H9 (cell line): ENCODE measurements around the gene LINGO4. TPM values are rescaled to one million over a fixed set of nuclear protein-coding genes. Genes with fewer than 3 reads are reported as not detected.

Experiments
- DNase-seq: peaks from one replicate; pipeline ENCODE4 v3.0.0-alpha.2; 2017
- H2AFZ ChIP-seq: one replicate; pipeline ENCODE4 v1.6.1; 2013; ENCODE audit warnings: mild to moderate bottlenecking, low read length, control low read depth, moderate library complexity
- H2AK5ac ChIP-seq: 2 replicates; pipeline ENCODE4 v1.6.1; 2013; ENCODE audit warnings: low read length, control low read depth, mixed read lengths; ENCODE audit not compliant: insufficient read length
- H2BK120ac ChIP-seq: one replicate; pipeline ENCODE4 v1.6.1; 2013; ENCODE audit warnings: low read depth, mild to moderate bottlenecking, low read length, control low read depth, inconsistent platforms; ENCODE audit not compliant: poor library complexity, severe bottlenecking
- H2BK12ac ChIP-seq: 2 replicates; pipeline ENCODE4 v1.6.1; 2013; ENCODE audit warnings: low read length, control low read depth, mixed read lengths, low read depth; ENCODE audit not compliant: insufficient read length
- H2BK15ac ChIP-seq: 2 replicates; pipeline ENCODE4 v1.6.1; 2013; ENCODE audit warnings: low read depth, low read length, control low read depth
- H2BK20ac ChIP-seq: one replicate; pipeline ENCODE4 v1.6.1; 2013; ENCODE audit warnings: low read depth, mild to moderate bottlenecking, low read length, control low read depth, inconsistent platforms; ENCODE audit not compliant: poor library complexity, severe bottlenecking
- H2BK5ac ChIP-seq: 2 replicates; pipeline ENCODE4 v1.6.1; 2013; ENCODE audit warnings: low read length, control low read depth, mixed read lengths; ENCODE audit not compliant: insufficient read length
- H3K14ac ChIP-seq: 2 replicates; pipeline ENCODE4 v1.6.1; 2013; ENCODE audit warnings: low read length, control low read depth; ENCODE audit not compliant: insufficient read depth
- H3K18ac ChIP-seq: 2 replicates; pipeline ENCODE4 v1.6.1; 2013; ENCODE audit warnings: low read depth, mild to moderate bottlenecking, mixed read lengths, low read length, control low read depth; ENCODE audit not compliant: insufficient read length
- H3K23ac ChIP-seq: 2 replicates; pipeline ENCODE4 v1.6.1; 2013; ENCODE audit warnings: low read length, control low read depth, mixed read lengths, low read depth; ENCODE audit not compliant: insufficient read length
- H3K23me2 ChIP-seq: 2 replicates; pipeline ENCODE4 v1.6.1; 2013; ENCODE audit warnings: low read depth, mild to moderate bottlenecking, mixed read lengths, low read length, control low read depth; ENCODE audit not compliant: insufficient read length, poor library complexity, severe bottlenecking
- H3K27ac ChIP-seq: 2 replicates; pipeline ENCODE4 v1.5.1; 2013; ENCODE audit warnings: low read length, control low read depth, mixed read lengths, low read depth; ENCODE audit not compliant: insufficient read length
- H3K27me3 ChIP-seq: 2 replicates; pipeline ENCODE4 v1.6.1; 2013; ENCODE audit warnings: low read length, control low read depth, inconsistent platforms; ENCODE audit not compliant: insufficient read depth
- H3K4ac ChIP-seq: 2 replicates; pipeline ENCODE4 v1.6.1; 2013; ENCODE audit warnings: low read depth, mild to moderate bottlenecking, control low read depth, inconsistent platforms, low read length, moderate library complexity
- H3K4me1 ChIP-seq: 2 replicates; pipeline ENCODE4 v1.6.1; 2013; ENCODE audit warnings: low read length, control low read depth, inconsistent platforms; ENCODE audit not compliant: insufficient read depth
- H3K4me2 ChIP-seq: 2 replicates; pipeline ENCODE4 v1.6.1; 2013; ENCODE audit warnings: low read length, control low read depth, mixed read lengths; ENCODE audit not compliant: insufficient read length, insufficient read depth
- H3K56ac ChIP-seq: 2 replicates; pipeline ENCODE4 v1.6.1; 2013; ENCODE audit warnings: low read depth, mild to moderate bottlenecking, mixed read lengths, low read length, control low read depth; ENCODE audit not compliant: insufficient read length
- H3K79me1 ChIP-seq: 2 replicates; pipeline ENCODE4 v1.6.1; 2013; ENCODE audit warnings: low read depth, mild to moderate bottlenecking, moderate library complexity, low read length, control low read depth, inconsistent platforms; ENCODE audit not compliant: insufficient read depth, poor library complexity, severe bottlenecking
- H3K79me2 ChIP-seq: 2 replicates; pipeline ENCODE4 v1.6.1; 2013; ENCODE audit warnings: low read length, control low read depth, inconsistent platforms; ENCODE audit not compliant: insufficient read depth
- H3K9ac ChIP-seq: 2 replicates; pipeline ENCODE4 v1.6.1; 2013; ENCODE audit warnings: low read length, control low read depth, mixed read lengths; ENCODE audit not compliant: insufficient read length; ENCODE audit errors: extremely low read depth
- H3K9me3 ChIP-seq: one replicate; pipeline ENCODE4 v1.6.1; 2013; ENCODE audit warnings: low read depth, low read length, inconsistent platforms; ENCODE audit not compliant: control insufficient read depth
- H3T11ph ChIP-seq: one replicate; pipeline ENCODE4 v1.6.1; 2013; ENCODE audit warnings: mild to moderate bottlenecking, low read length, control low read depth, inconsistent platforms
- H4K20me1 ChIP-seq: one replicate; pipeline ENCODE4 v1.6.1; 2013; ENCODE audit not compliant: control insufficient read depth, insufficient read length, insufficient read depth
- H4K5ac ChIP-seq: 2 replicates; pipeline ENCODE4 v1.6.1; 2013; ENCODE audit warnings: low read depth, mild to moderate bottlenecking, mixed read lengths, low read length, control low read depth; ENCODE audit not compliant: insufficient read length
- H4K8ac ChIP-seq: replicated peaks from 2 replicates; pipeline ENCODE4 v1.6.1; 2013; ENCODE audit warnings: low read length, control low read depth, mixed read lengths, low read depth; ENCODE audit not compliant: insufficient read length
- H4K91ac ChIP-seq: 2 replicates; pipeline ENCODE4 v1.6.1; 2013; ENCODE audit warnings: low read depth, mild to moderate bottlenecking, moderate library complexity, mixed read lengths, low read length, control low read depth; ENCODE audit not compliant: insufficient read length
- H3K27ac Mint-ChIP-seq, 3 experiments: 2 replicates in 2 of 3; 3 replicates in 1 of 3; pipeline ENCODE4 v1.8.0; 2020 to 2021; ENCODE audit warnings: mixed read lengths in 3 of 3, mild to moderate bottlenecking in 1 of 3, moderate library complexity in 1 of 3
- H3K27me3 Mint-ChIP-seq: 2 replicates; pipeline ENCODE4 v1.8.0; 2021; ENCODE audit warnings: low read depth, mild to moderate bottlenecking, moderate library complexity, mixed read lengths
- H3K36me3 Mint-ChIP-seq, 3 experiments: 2 replicates in 2 of 3; 3 replicates in 1 of 3; pipeline ENCODE4 v1.8.0; 2020 to 2021; ENCODE audit warnings: low read depth in 3 of 3, mixed read lengths in 3 of 3; ENCODE audit not compliant: insufficient read depth in 1 of 3
- H3K4me1 Mint-ChIP-seq, 2 experiments: 2 replicates each; pipeline ENCODE4 v1.8.0; 2020; ENCODE audit warnings: mixed read lengths in 2 of 2
- H3K4me3 Mint-ChIP-seq, 2 experiments: 2 replicates in 1 of 2; 3 replicates in 1 of 2; pipeline ENCODE4 v1.8.0; 2020 to 2021; ENCODE audit warnings: mild to moderate bottlenecking in 2 of 2, mixed read lengths in 2 of 2, moderate library complexity in 1 of 2
- H3K9me3 Mint-ChIP-seq, 2 experiments: 2 replicates in 1 of 2; 3 replicates in 1 of 2; pipeline ENCODE4 v1.8.0; 2020; ENCODE audit warnings: mild to moderate bottlenecking in 2 of 2, mixed read lengths in 2 of 2, moderate library complexity in 1 of 2
- WGBS: extraction: QIAGEN DNeasy Blood & Tissue Kit; methylation state at CpG from one replicate; pipeline ENCODE4 v1.1.7; 2013; ENCODE audit warnings: missing lambda C conversion rate, low lambda C conversion rate, mixed read lengths; ENCODE audit not compliant: insufficient read length; ENCODE audit errors: extremely low coverage; 5-methylcytosine and 5-hydroxymethylcytosine counted together
- total RNA-seq: library from RNA; stranded (reverse); gene quantifications from 2 replicates; pipeline ENCODE4 v1.2.1, GENCODE V29; 2021
- TF ChIP-seq, protein P1 (sequence below): fragments of 200-600 bp; sonication (generic); conservative IDR thresholded peaks from 3 replicates; pipeline ENCODE4 v1.8.0; 2021; ENCODE audit warnings: antibody characterized with exemption, mild to moderate bottlenecking

LINGO4 gene
- total RNA-seq, 1 experiment from 2014 or later = not detected

- Histone ChIP-seq H2AK5ac (no peak within 1 kb of the TSS), H3K27ac (no peak within 1 kb of the TSS), H3K23ac (no peak within 1 kb of the TSS), H2BK12ac (no peak within 1 kb of the TSS), H3K4ac (no peak within 1 kb of the TSS), H3K79me2 (no peaks in the 10 kb centered on the region), H3K79me1 (no peaks in the 10 kb centered on the region), H3K9me3 (no peaks in the 10 kb centered on the region), H2BK5ac (no peak within 1 kb of the TSS), H2BK20ac (no peak within 1 kb of the TSS), H3K4me2 (peak within 1 kb of the TSS; percentile 94), H4K91ac (no peak within 1 kb of the TSS), H2BK15ac (no peak within 1 kb of the TSS), H3K9ac (peak within 1 kb of the TSS; percentile 70), H2BK120ac (no peak within 1 kb of the TSS), H3K27me3 (no peaks in the 10 kb centered on the region), H2AFZ (no peak within 1 kb of the TSS), H4K5ac (no peak within 1 kb of the TSS), H4K8ac (no peak within 1 kb of the TSS), H3T11ph (no peak within 1 kb of the TSS), H3K23me2 (peaks cover 3% of the 10 kb centered on the region), H3K56ac (no peak within 1 kb of the TSS), H4K20me1 (no peaks in the 10 kb centered on the region), H3K14ac (0 out of 2 replicates have a peak within 1 kb of the TSS, but pooled peaks have one; percentile 63), H3K18ac (no peak within 1 kb of the TSS), H3K4me1 (no peaks in the 10 kb centered on the region; the same call in 1 of the 2 replicates)
- peaks cover 0 to 4% (median 0%) of the 10 kb centered on the region in 3 experiments; a peak in 2 of 7 replicates for H3K36me3 Mint-ChIP-seq
- H3K27me3 Mint-ChIP-seq = no peaks in the 10 kb centered on the region
- no CpG with 5 or more reads among the region's 58 CpGs for WGBS
- peak within 1 kb of the TSS; percentile 80 to 85 (median 83); a peak in 6 of 7 replicates for H3K27ac Mint-ChIP-seq
- peak; percentile 100 for DNase-seq
- H3K4me1 Mint-ChIP-seq = peaks cover 14 to 18% of the 10 kb centered on the region in 2 experiments
- H3K9me3 Mint-ChIP-seq = no peaks in the 10 kb centered on the region; a peak in 2 of 5 replicates
- TF ChIP-seq, protein P1, sequence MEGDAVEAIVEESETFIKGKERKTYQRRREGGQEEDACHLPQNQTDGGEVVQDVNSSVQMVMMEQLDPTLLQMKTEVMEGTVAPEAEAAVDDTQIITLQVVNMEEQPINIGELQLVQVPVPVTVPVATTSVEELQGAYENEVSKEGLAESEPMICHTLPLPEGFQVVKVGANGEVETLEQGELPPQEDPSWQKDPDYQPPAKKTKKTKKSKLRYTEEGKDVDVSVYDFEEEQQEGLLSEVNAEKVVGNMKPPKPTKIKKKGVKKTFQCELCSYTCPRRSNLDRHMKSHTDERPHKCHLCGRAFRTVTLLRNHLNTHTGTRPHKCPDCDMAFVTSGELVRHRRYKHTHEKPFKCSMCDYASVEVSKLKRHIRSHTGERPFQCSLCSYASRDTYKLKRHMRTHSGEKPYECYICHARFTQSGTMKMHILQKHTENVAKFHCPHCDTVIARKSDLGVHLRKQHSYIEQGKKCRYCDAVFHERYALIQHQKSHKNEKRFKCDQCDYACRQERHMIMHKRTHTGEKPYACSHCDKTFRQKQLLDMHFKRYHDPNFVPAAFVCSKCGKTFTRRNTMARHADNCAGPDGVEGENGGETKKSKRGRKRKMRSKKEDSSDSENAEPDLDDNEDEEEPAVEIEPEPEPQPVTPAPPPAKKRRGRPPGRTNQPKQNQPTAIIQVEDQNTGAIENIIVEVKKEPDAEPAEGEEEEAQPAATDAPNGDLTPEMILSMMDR = peak; percentile 54; the same call in 2 of the 3 replicates
- peak within 1 kb of the TSS; percentile 90 to 93 for H3K4me3 Mint-ChIP-seq
Measured at GRCh38 chr1:151790071-151790939, 14.9 kb downstream of the LINGO4 start, which contains the start of gene TDRKH. Gene TDRKH, minus strand, starts transcription at chr1:151790500. Its CDS starts 7,478 bp downstream, at chr1:151783022.
